ENCODE results near the gene PPP1CB.
"Not testable (repeated sequence)": the region's sequence is repeated elsewhere in the genome, so short reads cannot be mapped to it uniquely, and the experiment has no call there.

The PPP1CB gene

GRCh38 chr2:28778392-28778791 is 26.8 kb downstream of the PPP1CB start:
- no peak for DNase-seq (ENCODE audit: low spot score)

GRCh38 chr2:28779001-28779400 is 27.4 kb downstream of the PPP1CB start:
- no peak for DNase-seq (ENCODE audit: low spot score)

- DNase-seq (ENCODE audit: low spot score) = no peak
Measured at GRCh38 chr2:28780496-28780895, 28.9 kb downstream of the PPP1CB start.

GRCh38 chr2:28782423-28782822 is 30.8 kb downstream of the PPP1CB start:
- no peak for DNase-seq (ENCODE audit: low spot score)

- not testable (repeated sequence) for DNase-seq (ENCODE audit: low spot score)
Measured at GRCh38 chr2:28784570-28784969, 32.9 kb downstream of the PPP1CB start.

- no peak for DNase-seq (ENCODE audit: low spot score)
Measured at GRCh38 chr2:28796620-28797019, 45.0 kb downstream of the PPP1CB start.

- DNase-seq (ENCODE audit: low spot score) = no peak
Measured at GRCh38 chr2:28801726-28802125, 50.1 kb downstream of the PPP1CB start.

GRCh38 chr2:28802975-28803429 is 51.4 kb downstream of the PPP1CB start:
- DNase-seq (ENCODE audit: low spot score) = no peak

GRCh38 chr2:28809927-28810326 is 58.3 kb downstream of the PPP1CB start:
- no peak for DNase-seq (ENCODE audit: low spot score)

GRCh38 chr2:28810384-28811285 is 59.0 kb downstream of the PPP1CB start, which contains the start of gene SPDYA:
TSS of gene SPDYA (plus strand) at chr2:28810834. CDS start at chr2:28816015, 5,181 bp downstream.
- DNase-seq (ENCODE audit: low spot score) = no peak

GRCh38 chr2:28818053-28818452 is 66.4 kb downstream of the PPP1CB start:
- no peak for DNase-seq (ENCODE audit: low spot score)

- DNase-seq (ENCODE audit: low spot score) = peak; percentile 36
Measured at GRCh38 chr2:28821295-28821958, 69.8 kb downstream of the PPP1CB start.

- DNase-seq (ENCODE audit: low spot score) = no peak
Measured at GRCh38 chr2:28822036-28822435, 70.4 kb downstream of the PPP1CB start.

- no peak for DNase-seq (ENCODE audit: low spot score)
Measured at GRCh38 chr2:28824207-28824606, 72.6 kb downstream of the PPP1CB start.

- DNase-seq (ENCODE audit: low spot score) = no peak
Measured at GRCh38 chr2:28824870-28825269, 73.2 kb downstream of the PPP1CB start.

- no peak for DNase-seq (ENCODE audit: low spot score)
Measured at GRCh38 chr2:28828382-28828781, 76.8 kb downstream of the PPP1CB start.

- DNase-seq (ENCODE audit: low spot score) = no peak
Measured at GRCh38 chr2:28833740-28834470, 82.3 kb downstream of the PPP1CB start.

GRCh38 chr2:28835781-28836180 is 84.2 kb downstream of the PPP1CB start:
- no peak for DNase-seq (ENCODE audit: low spot score)

- no peak for DNase-seq (ENCODE audit: low spot score)
Measured at GRCh38 chr2:28838971-28839370, 87.3 kb downstream of the PPP1CB start.

- DNase-seq (ENCODE audit: low spot score) = no peak
Measured at GRCh38 chr2:28842042-28842441, 90.4 kb downstream of the PPP1CB start.
